Type B pancreatic cell (in vitro differentiated cells): ENCODE data around the gene CHD5. TPM values are rescaled to one million over a fixed set of nuclear protein-coding genes. Genes with fewer than 3 reads are reported as not detected.

Source experiments
- DNase-seq: peaks from one replicate; pipeline ENCODE4 v3.0.0; 2021; ENCODE audit warnings: mixed read lengths; ENCODE audit not compliant: unreplicated experiment; ENCODE audit errors: extremely low spot score
- H3K27ac Mint-ChIP-seq: 2 replicates; pipeline ENCODE4 v1.8.0; 2021; ENCODE audit warnings: mild to moderate bottlenecking, mixed read lengths
- H3K27me3 Mint-ChIP-seq: 2 replicates; pipeline ENCODE4 v1.8.0; 2021; ENCODE audit warnings: mixed read lengths
- H3K36me3 Mint-ChIP-seq: 2 replicates; pipeline ENCODE4 v1.8.0; 2021; ENCODE audit warnings: mixed read lengths
- H3K4me1 Mint-ChIP-seq: one replicate; pipeline ENCODE4 v1.8.0; 2021; ENCODE audit warnings: mixed read lengths; ENCODE audit not compliant: unreplicated experiment
- H3K4me3 Mint-ChIP-seq: 2 replicates; pipeline ENCODE4 v1.8.0; 2021; ENCODE audit warnings: mild to moderate bottlenecking, mixed read lengths
- H3K9me3 Mint-ChIP-seq: 2 replicates; pipeline ENCODE4 v1.8.0; 2021; ENCODE audit warnings: mixed read lengths
- total RNA-seq: library from RNA; stranded (reverse); gene quantifications from 2 replicates; pipeline ENCODE4 v1.2.1, GENCODE V29; 2021; ENCODE audit warnings: low replicate concordance
- TF ChIP-seq, protein P1 (sequence below): fragments of 200-600 bp; sonication (generic); conservative IDR thresholded peaks from 2 replicates; pipeline ENCODE4 v1.5.0; 2021; ENCODE audit warnings: antibody characterized with exemption, mild to moderate bottlenecking

The CHD5 gene
- total RNA-seq, 1 donor from 2014 or later = 0.70 TPM

DNA sequence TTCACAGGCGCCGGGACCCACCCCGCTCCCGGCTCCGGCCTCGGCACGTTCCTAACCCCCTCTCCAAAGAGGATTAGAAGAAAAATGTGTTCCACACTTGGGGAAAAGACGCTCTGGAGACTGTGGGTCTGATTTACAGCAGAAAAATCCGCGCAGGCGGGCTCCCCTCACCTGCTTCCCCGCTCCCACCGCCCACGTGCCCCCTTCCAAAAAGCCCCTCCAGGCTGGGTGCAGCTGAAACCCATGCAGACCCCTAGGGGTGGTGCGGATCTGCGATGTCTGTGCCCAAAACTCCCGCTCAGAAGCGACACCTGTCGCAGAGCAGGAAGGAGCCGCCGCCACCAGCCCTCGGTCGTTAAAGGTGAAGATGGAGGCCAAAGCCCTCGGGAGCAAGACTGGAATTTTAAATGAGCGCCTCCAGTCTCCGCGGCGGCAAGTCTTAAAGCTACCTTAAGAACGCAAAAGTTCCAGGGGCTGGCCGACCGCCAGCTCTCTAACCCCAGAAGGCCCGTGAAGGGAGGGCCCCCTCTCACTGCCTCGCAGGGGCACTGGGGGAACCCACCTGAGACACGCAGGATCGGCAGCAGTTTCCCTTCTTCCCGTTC, 688 bp upstream of the CHD5 start:
- Mint-ChIP-seq H3K4me1 (peaks cover 10% of the 10 kb centered on the region), H3K9me3 (no peaks in the 10 kb centered on the region), H3K4me3 (peak overlapping the region; percentile 77), H3K27me3 (peaks cover 38% of the 10 kb centered on the region), H3K27ac (no peak overlapping the region), H3K36me3 (peaks cover 14% of the 10 kb centered on the region)
- TF ChIP-seq, protein P1, sequence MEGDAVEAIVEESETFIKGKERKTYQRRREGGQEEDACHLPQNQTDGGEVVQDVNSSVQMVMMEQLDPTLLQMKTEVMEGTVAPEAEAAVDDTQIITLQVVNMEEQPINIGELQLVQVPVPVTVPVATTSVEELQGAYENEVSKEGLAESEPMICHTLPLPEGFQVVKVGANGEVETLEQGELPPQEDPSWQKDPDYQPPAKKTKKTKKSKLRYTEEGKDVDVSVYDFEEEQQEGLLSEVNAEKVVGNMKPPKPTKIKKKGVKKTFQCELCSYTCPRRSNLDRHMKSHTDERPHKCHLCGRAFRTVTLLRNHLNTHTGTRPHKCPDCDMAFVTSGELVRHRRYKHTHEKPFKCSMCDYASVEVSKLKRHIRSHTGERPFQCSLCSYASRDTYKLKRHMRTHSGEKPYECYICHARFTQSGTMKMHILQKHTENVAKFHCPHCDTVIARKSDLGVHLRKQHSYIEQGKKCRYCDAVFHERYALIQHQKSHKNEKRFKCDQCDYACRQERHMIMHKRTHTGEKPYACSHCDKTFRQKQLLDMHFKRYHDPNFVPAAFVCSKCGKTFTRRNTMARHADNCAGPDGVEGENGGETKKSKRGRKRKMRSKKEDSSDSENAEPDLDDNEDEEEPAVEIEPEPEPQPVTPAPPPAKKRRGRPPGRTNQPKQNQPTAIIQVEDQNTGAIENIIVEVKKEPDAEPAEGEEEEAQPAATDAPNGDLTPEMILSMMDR = no peak
- no peak for DNase-seq

- Mint-ChIP-seq H3K36me3 (peaks cover 12% of the 10 kb centered on the region), H3K9me3 (no peaks in the 10 kb centered on the region), H3K27me3 (peaks cover 38% of the 10 kb centered on the region), H3K27ac (no peak overlapping the region), H3K4me1 (peaks cover 8% of the 10 kb centered on the region), H3K4me3 (no peak overlapping the region)
- TF ChIP-seq, protein P1 = no peak
- DNase-seq = no peak
Measured at GRCh38 chr1:6179564-6180175, 451 bp downstream of the CHD5 start.

- Mint-ChIP-seq H3K4me1 (peaks cover 8% of the 10 kb centered on the region), H3K9me3 (no peaks in the 10 kb centered on the region), H3K36me3 (peaks cover 6% of the 10 kb centered on the region), H3K27me3 (peaks cover 32% of the 10 kb centered on the region), H3K27ac (no peak overlapping the region), H3K4me3 (peak overlapping the region; percentile 78)
- no peak for DNase-seq
- TF ChIP-seq, protein P1 = no peak
Measured at GRCh38 chr1:6178751-6179563, 1.2 kb downstream of the CHD5 start.

DNA sequence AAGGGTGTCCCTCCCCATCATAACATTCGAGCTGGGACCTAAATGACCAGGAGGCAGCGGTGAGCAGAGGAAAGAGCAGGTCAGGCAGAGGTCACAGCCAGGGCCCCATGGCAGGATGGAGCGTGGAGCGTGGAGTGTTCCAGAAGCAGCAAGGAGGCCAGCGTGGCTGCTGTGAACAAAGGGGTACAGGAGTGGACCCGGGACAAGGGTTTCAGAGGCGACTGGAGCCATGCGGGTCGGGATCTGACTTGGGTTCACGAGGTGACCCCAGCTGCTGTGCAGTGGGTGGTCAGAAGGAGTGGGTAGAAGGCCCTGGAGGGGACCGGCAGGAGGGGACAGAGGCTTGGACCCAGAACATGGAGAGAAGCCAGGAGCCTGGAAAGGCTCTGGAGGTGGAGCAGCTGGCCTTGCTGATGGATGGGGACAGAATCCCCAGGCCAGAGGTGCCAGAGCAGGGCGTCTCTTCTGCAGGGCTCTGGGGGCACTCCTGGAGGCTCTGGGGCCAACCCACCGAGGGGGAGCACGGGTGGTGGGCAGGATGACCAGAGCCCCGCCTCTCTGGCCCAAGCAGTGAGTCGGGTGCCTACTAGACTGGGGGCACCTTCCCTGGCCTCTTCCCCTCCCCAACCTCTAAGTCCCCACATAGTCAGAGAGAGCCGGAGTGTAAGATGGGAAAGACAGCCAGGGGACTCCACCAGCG, 2.3 kb downstream of the CHD5 start:
- Mint-ChIP-seq H3K9me3 (no peaks in the 10 kb centered on the region), H3K4me1 (peaks cover 8% of the 10 kb centered on the region), H3K27ac (no peak overlapping the region), H3K27me3 (peaks cover 21% of the 10 kb centered on the region), H3K36me3 (no peaks in the 10 kb centered on the region), H3K4me3 (peak overlapping the region; percentile 71)
- no peak for DNase-seq
- TF ChIP-seq, protein P1 = no peak

DNA sequence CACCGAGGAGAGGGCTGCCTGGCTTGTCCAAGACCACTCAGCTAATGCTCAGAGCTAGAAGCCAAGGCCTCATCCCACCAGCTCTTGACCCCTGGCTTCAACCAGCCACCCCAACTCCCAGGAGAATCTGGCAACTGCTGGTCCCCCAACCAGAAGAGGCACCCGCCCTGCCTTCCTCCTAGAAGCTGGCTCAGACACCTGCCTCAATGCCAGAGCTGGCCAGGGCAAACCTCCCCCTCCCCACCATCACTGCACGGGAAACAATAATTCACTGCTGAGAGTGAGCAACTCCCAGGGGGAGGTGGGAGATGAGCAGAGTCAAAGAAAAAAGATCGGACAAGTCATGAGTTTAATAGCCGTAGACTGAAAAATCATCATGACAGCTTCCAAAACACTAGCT, 3.3 kb downstream of the CHD5 start:
- H3K4me3 Mint-ChIP-seq = peak overlapping the region; percentile 17
- H3K27me3 Mint-ChIP-seq = peaks cover 12% of the 10 kb centered on the region
- DNase-seq = no peak
- H3K27ac Mint-ChIP-seq = no peak overlapping the region
- H3K4me1 Mint-ChIP-seq = peaks cover 8% of the 10 kb centered on the region
- H3K36me3 Mint-ChIP-seq = no peaks in the 10 kb centered on the region
- TF ChIP-seq, protein P1 = no peak
- H3K9me3 Mint-ChIP-seq = no peaks in the 10 kb centered on the region
